HG02981 (cell line): ENCODE measurements around the gene RIPOR3.
"Not testable (repeated sequence)": the region's sequence is repeated elsewhere in the genome, so short reads cannot be mapped to it uniquely, and the experiment has no call there.

Source experiments
- ATAC-seq: cut with Tn5 transposase; IDR thresholded peaks from one replicate; pipeline ENCODE4 v1.9.1; 2021; ENCODE audit warnings: mild to moderate bottlenecking, moderate library complexity; ENCODE audit not compliant: unreplicated experiment

Gene RIPOR3

DNA sequence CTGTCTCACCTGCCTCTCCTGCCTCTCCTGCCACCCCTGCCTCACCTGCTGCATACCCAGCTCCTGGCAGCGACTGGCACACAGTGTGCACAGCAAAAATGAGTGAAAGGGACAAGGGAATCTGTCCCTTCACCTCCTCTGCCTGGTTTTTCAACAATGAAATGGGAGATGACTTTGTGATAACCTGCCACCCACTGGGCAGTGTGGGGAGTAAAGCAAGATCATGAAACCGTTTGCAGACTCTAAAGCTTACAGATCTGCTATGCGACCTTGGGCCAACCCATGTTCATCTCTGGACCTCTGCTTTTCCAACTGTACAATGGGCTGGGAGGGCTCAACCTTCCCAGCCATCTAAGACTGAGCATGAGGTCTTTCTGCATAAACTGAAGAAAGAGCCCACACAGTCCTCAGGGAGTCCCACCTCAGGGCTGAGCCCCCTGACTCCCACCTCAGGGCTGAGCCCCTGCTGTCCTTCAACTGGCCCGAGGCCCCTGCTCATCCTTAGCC is 81.1 kb downstream of the RIPOR3 start:
- no peak for ATAC-seq

DNA sequence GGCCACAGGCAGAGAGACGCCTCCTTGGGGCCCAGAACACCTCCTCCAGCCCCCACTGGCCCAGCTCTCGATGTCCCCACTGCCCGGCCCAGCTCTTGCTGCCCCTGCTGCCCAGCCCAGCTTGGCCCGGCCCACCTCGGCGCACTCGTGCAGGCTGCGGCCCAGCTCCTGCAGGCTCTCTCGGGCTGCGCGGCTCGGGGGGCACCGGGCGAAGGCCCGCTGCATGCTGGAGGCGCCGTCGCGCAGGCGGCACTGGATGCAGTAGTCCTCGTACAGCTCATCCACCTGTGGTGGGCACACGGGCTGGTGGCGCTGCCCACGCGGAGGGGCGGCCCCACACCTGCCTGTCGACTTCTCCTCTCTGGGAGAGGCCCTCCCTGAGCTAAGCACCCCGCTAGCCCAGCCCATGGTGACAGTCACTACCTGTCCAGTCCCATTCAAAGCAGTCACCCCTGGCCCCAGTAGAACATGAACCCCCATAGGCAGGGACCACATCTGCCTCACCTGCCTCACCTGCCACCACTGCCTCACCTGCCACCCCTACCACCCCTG is 81.8 kb downstream of the RIPOR3 start:
- no peak for ATAC-seq

DNA sequence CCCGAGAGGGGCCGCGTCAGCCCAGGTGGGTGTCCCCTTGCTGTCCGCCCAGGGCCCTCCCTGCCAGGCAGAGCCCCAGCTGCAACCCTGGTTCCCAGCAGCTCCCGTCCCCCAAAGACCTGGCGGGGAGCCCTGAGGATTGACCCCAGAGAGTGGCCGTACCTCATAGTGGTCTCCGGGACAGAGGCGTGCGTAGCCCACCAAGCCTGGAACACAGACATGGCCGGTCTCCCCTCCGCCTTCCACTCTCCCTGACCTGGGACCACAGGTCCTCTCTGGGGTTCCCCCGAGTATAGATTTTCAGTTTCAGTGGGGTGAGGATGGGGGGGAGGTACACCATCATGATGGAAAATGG is 82.6 kb downstream of the RIPOR3 start:
- no peak for ATAC-seq

DNA sequence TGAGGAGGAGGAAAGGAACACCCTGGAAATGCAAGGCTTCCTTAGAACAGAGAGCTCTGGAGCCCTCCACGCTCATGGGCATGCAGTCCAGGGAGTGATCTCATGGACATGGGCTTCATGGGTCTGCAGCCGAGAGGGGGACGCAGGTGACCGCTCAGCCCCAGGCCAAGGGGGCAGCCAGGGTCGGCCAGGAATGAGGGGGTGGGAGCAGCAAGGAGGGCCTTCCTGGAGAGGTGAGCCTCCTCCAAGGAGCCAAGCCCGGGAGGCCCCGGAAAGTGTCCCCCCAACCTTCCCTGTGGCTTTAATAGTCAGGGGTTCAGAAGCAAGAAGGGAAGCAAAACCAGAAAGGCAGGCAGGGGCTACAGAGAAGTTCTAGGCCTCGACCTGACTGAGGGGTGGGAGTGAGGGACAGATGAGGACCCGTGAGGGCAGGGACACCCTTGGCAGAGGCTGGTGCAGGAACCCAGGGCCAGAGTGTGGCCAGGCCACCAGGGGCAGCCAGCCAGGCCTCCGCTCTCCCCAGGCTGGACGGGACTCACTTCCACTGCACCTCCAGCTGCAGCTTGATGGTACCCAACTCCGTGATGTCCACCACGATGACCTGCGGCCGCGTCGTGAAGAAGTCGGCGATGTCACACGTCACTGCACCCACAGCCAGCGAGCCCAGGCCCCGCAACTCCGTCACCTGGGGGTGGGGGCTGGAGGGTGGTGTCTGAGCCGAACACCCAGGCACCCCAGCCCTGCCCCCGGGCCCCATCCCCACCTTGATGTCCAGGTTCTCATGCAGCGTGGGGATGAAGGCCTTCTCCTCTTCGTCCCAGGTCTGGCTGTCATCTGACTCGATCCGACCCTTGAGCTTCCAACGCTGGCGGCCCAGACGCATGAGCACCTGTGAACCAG is 83.2 kb downstream of the RIPOR3 start:
- no peak for ATAC-seq

DNA sequence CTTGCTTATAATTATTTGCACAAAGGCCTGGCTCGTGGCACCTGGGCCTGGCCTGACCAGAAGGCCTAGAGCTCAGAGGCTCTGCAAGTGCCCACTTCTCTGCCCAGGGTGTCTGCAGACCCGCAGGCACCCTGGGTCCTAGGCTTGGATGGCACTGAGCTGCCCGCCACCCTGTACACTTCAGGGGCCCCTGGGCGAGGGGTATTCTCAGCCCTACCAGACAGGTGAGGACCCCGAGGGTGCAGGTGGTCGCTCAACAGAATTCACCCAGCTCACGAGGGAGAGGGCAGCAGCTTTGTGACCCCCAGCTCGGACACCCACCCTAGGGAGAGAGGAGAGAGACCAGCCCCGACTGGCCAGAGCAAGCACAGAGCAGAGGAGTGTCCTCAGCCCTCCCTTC is 83.9 kb downstream of the RIPOR3 start:
- no peak for ATAC-seq

DNA sequence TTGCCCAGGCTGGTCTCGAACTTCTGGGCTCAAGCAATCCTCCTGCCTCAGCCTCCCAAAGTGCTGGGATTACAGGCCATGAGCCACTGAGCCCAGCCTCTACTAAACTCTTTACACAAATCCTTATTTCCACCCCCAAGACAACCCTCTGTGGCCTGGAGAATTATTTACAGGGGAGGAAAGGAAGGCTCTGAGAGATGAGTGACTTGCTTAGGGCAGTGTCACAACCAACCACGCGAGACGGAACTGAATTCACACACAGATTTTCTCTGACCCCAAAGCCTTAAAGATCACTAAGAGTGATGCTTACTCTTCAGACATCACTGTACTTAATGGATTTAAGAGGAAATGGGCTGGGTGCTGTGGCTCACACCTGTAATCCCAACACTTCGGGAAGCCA is 86.2 kb downstream of the RIPOR3 start:
- ATAC-seq: no peak

DNA sequence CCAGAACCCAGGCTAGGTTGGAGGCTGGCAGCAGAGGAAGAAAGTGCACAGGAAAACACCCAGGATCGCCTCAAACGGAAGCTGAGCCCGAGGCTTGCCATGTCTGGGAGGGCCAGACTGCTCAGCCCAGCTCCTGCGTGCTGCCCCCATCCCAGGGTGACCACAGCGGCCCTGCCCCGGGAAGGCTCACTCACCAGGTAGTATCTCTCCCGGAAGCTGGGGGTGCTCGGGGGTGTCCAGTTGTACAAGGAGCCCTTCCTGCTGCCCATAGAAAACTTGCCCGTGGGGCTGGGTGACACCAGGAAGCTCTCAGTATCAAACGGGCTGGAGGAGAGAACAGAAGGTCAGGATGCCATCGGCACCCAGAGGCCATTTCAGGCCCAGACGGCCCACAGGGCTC is 86.9 kb downstream of the RIPOR3 start:
- ATAC-seq: no peak

DNA sequence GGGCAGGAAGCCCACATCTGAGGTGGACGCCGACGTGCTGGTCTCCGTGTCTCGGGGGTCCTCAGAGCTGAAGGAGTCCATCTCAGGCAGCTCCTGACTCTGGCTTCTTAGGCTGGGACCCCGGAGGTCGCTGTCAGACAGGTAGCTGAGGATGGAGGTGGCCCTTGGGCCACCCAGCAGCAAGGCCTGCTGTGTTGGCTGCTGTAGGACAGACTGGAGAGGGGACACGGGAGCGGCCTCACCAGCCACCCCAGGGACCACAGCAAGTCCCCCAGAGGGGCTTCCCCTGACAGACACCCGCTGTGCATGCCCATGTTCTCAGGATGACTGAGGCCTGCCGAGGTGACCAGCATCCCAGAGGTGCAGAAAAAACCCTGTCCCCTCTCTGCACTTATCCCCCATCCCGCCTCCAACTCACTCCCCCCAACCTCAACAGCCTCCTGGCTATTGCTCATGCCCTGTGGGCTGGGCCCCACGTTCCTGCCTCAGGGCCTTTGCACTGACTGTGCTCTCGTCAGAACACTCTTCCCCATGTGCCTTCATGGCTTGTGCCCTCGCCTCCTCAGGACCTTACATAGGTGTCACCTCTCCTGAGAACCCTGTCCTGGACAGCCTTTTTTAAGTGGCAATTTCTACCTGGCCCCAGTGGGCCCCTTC is 88.8 kb downstream of the RIPOR3 start:
- no peak for ATAC-seq

DNA sequence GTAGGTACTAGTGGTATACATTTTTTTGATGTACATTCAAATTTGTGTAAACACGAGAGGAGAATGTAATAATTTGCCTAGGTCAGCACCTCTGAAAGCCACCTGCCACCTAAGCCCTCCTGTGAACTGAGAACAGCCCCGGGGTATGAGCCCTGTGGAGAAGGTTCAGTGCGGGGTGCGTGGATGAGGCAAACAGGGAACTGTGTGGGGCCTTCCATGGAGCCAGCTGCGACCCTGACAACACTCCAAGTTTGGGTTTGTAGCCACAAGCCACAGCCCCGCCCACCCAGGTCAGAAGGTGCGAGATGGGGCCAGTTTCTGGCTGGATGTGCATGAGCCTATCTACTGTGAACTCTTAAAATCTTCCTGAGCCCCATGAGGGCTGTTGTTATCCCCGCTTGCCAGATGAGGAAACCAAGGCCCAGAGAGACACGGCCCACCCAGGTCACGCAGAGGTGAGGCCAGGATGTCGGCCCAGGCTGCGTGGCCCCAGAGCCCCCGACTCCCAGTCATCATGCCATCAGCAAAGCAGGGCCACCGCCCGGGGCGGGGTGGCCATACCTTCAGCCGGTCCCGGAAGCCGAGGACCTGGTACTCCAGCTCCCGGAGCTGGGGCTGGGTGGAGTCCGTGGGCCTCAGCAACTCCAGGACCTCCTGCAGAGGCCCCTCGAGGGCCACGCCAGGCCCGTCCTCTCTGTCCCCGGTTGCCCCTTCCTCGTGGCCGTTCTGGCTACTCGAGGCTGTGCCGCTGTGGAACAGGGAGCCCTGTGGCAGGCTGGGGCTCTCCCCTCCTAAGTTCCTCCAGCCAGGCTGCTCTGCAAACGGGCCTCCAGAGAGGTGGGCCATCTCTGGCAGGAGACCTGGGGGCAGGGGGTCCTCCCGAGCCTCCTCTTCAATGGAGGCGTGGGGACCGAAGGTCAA is 89.6 kb downstream of the RIPOR3 start:
- ATAC-seq: no peak

DNA sequence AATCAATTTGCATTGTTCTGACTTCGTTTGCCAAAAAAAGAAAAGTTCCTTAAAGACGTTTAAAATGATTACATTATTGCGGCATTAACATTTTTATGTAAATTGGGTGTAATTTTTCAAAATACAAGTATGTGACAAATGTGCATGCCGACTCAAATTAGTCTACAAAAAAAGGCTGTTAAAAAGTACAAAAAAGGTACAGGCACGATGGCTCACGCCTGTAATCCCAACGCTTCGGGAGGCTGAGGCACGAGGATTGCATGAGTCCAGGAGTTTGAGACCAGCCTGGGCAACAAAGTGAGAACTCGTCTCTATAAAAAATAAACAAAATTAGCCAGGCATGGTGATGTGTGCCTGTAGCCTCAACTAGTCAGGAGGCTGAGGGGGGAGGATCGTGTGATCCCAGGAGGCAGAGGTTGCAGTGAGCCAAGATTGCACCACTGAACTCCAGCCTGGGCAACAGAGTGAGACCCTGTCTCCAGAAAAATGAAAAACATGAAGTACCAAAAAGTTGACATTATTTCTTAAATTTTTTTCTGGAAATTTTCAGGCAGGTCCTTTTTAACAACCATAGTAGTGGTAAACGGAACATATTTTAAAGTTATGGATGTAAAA is 91.0 kb downstream of the RIPOR3 start:
- no peak for ATAC-seq

DNA sequence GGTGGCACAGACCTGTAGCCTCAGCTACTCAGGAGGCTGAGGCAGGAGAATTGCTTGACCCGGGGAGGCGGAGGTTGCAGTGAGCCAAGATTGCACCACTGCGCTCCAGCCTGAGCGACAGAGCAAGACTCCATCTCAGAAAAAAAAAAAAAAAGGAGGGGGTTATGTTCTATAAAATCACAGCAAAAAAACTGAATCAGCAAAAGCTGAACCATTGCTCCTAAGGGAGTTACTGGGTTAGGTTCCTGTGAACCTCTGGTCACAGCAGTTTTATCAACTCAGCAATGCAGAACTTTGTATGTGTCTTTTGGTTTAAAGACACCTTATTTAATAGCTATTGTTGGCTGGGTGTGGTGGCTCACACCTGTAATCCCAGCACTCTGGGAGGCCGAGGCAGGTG is 92.6 kb downstream of the RIPOR3 start:
- not testable (repeated sequence) for ATAC-seq

DNA sequence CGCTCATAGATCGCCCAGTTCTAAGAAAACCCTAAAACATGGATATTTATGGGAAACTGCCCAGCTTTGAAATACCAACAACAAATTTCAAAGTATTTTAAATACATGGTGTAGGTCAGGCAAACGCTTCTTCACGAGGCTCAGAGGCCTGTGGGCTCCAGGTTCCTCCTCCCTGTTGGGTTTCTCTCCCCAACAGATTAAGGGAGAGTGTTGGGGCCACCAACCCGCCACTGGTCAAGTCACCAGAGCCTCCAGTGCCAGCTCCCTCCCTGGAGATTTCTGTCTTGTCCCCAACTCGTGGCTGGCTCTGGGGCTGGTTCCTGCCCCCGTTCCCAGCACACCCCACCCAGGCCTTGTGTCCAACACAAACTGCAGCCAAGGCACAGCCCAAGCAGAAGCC is 93.3 kb downstream of the RIPOR3 start:
- ATAC-seq: no peak

DNA sequence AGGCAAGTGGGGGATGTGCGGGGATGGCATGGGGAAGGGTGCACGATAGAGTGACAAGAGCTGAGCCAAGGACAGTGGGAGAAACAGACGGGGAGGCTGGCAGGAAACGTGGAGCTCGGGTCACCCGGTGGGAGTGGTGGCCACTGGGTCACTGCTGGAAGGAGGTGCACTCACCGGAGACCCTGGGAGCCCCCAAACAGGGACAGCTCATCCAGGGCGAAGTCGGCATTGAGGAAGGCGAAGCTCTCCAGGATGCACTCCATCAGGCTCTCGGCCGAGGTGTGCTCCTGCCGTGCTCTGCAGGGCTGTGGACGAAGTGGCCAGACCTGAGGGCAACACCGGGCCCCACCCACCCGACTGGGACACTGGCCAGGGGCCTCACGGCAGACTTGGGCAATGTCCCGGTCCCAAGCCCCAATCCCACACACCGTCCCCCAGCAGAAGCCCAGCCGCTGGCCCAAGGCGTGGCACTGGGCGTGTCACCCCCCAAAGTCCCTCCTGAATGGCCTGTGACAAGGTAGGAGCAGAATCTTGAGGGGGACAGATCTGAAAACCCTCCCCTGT is 93.9 kb downstream of the RIPOR3 start:
- no peak for ATAC-seq

DNA sequence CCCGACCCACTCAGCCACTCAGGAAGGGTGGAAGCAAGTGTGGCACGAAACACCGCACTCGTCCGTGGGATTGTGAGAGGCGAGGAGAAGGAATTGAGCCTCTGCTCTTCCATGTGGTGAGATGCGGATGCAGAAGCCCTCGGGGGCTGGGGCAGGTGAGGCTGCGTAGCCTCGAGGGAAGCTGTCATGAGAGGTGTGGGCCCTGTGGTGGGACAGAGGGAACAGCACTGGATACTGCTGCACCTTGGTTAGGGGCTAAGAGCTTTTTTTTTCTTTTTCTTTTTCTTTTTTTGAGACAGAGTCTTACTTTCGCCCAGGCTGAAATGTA is 94.7 kb downstream of the RIPOR3 start:
- ATAC-seq: no peak

DNA sequence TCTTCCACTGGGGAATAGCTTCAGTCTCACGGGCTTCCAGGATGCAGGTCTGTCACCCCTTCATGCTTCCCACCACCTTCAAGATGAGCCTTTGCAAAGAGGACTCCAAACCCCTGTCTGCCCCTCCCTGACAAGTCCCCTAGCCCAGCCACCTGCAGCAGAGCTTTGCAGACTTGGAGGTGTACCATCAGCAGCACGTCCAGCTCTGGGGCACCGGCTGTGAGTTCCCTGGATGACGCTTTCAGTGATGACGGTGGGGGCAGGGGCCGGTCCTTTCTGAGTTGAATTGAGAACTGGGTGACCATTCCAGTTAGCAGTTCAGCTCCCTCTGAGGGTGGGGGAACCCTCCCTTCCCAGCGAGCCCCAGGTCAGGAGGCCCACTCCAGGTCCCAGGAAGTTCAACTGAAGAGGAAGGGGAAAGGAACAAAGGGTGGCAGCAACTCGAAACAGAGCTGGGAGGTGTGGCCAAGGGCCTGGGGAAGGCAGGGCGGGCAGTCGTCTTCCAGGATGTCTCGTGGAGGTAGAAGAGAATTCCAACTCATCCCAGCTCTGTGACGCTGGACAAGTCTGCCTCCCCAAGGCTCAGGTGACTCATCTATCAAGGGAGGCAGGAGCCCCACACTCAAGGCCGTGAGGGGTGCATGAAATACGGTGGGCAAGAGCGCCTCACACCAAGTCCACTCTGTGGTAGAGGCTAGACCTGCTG is 95.2 kb downstream of the RIPOR3 start:
- no peak for ATAC-seq

DNA sequence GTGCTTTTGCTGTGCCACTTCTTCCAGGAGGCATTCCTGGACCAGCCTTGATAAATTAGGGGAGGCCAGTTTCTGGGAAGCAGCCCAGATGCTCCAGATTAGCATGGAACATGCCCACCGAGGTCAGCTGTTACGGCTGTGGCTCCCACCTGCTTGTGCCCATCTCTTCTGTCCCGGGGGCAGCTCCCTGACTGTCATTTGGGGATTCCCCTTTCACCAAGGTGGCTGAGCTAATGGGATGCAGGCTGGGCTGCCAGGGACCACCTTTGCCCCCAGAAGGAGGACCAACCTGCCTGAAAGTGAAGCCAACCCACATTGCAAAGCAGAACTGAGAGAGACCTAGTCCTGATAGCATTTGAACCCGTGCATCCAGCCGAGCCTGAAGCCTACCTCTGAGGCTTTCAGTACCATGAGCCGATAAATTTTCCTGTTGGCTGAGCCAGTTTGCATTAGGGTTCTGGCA is 95.9 kb downstream of the RIPOR3 start:
- no peak for ATAC-seq

DNA sequence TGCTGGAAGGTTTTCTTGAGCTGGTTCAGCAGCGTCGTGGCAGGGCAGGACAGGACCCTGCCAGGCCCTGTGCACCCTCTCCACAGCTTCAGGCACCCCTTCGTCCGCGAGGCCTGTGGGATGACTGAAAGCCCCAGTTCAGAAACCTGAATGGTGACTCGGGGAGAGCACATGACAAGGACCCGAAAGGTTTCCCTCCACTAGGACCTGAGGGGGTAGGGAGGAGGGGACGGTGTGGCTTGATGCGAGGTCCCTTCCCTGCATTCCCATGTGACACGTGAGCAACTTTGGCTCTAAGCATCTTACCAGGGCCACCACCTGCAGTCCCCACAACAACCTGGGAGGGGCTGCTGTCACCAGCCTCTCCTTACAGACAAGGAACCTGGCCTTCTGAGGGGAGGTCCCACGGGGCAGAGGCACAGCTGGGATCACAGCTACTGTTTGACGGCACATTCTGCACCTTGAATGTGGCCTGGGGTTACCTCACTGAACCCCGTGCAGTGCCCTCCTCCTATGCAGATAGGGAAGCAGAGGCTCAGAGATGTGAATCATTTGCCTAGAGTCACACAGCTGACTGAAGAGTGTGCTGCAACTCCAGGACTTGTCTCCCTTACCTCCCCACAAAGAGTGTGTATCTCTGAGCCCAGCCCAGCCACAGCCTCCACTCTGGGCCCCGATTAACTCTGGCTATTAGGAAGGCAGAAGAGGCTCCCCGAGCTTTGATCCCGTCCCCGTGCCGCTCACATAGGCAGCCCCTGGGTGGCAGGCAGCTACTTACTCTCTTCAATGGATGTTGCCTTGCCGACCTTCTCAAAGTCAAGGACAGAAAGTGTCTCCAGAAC is 96.5 kb downstream of the RIPOR3 start:
- ATAC-seq: no peak

DNA sequence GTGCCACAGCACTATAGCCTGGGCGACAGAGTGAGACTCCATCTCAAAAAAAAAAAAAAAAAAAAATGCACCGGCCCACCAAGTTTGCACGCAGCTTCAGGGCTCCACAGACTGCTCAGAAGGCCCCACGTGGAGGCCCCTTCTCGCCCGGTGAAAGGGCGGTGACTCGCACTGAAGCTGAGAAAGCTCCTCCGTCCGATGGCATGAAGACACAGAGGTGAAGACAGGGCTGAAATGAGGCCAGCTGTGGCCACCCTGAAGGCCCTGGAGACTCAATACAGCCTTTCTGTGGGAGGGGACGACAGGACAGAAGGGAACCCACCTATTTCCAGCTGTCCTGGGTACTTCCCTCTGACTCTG is 97.1 kb downstream of the RIPOR3 start:
- ATAC-seq: no peak

DNA sequence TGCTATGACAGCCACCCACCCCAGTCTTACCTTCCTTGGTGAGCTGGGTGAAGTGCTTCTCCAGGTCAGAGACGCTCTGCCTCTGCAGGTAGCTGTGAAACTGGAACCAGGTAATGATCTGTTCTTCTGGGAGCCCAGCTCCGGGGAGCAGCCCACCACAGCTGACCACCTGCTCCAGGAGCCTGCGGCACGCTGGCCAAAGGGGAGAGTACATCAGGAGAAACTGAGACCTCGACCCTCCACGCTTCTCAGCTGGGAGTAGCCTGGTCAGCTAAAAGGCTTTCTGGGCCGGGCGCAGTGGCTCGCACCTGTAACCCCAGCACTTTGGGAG is 98.4 kb downstream of the RIPOR3 start:
- no peak for ATAC-seq
